Measurements from ENCODE around the gene PFKFB3.
"Not testable (repeated sequence)": the region's sequence is repeated elsewhere in the genome, so short reads cannot be mapped to it uniquely, and the experiment has no call there.

PFKFB3 gene

GRCh38 chr10:6240254-6240653 lies 37.5 kb downstream of the PFKFB3 start:
- no peak for DNase-seq (ENCODE audit: extremely low read depth, low read depth)
- TF ChIP-seq CTCF (IDR thresholded peaks at IDR 0.05; ENCODE audit: low read depth, low read length, missing control alignments) = no peak
- H3K4me3 ChIP-seq (replicated peaks; ENCODE audit: low read depth, low read length) = no peak overlapping the region

GRCh38 chr10:6242089-6242488 lies 39.4 kb downstream of the PFKFB3 start:
- no peak for DNase-seq (ENCODE audit: extremely low read depth, low read depth)
- H3K4me3 ChIP-seq (replicated peaks; ENCODE audit: low read depth, low read length) = no peak overlapping the region
- no peak for TF ChIP-seq CTCF (IDR thresholded peaks at IDR 0.05; ENCODE audit: low read depth, low read length, missing control alignments)

- DNase-seq (ENCODE audit: extremely low read depth, low read depth) = no peak
- H3K4me3 ChIP-seq (replicated peaks; ENCODE audit: low read depth, low read length) = no peak overlapping the region
- no peak for TF ChIP-seq CTCF (IDR thresholded peaks at IDR 0.05; ENCODE audit: low read depth, low read length, missing control alignments)
These were observed 41.8 kb downstream of the PFKFB3 start for GRCh38 chr10:6244510-6244909.

- no peak for TF ChIP-seq CTCF (IDR thresholded peaks at IDR 0.05; ENCODE audit: low read depth, low read length, missing control alignments)
- no peak for DNase-seq (ENCODE audit: extremely low read depth, low read depth)
- no peak overlapping the region for H3K4me3 ChIP-seq (replicated peaks; ENCODE audit: low read depth, low read length)
These were observed 44.4 kb downstream of the PFKFB3 start for GRCh38 chr10:6247041-6247712.

- H3K4me3 ChIP-seq (replicated peaks; ENCODE audit: low read depth, low read length); DNase-seq (ENCODE audit: extremely low read depth, low read depth): not testable (repeated sequence)
These were observed 46.2 kb downstream of the PFKFB3 start for GRCh38 chr10:6248908-6249307.

GRCh38 chr10:6249698-6250097 lies 47.0 kb downstream of the PFKFB3 start:
- H3K4me3 ChIP-seq (replicated peaks; ENCODE audit: low read depth, low read length) = no peak overlapping the region
- no peak for DNase-seq (ENCODE audit: extremely low read depth, low read depth)
- no peak for TF ChIP-seq CTCF (IDR thresholded peaks at IDR 0.05; ENCODE audit: low read depth, low read length, missing control alignments)

GRCh38 chr10:6250745-6251144 lies 48.0 kb downstream of the PFKFB3 start:
- TF ChIP-seq CTCF (IDR thresholded peaks at IDR 0.05; ENCODE audit: low read depth, low read length, missing control alignments) = no peak
- no peak for DNase-seq (ENCODE audit: extremely low read depth, low read depth)
- H3K4me3 ChIP-seq (replicated peaks; ENCODE audit: low read depth, low read length) = no peak overlapping the region

Measured in HFF-Myc (cell line).